Activated T-cell treated with anti-CD3 and anti-CD28 coated beads for 24 hours (primary cell): ENCODE data around the gene FOXP1.

Experiments
- DNase-seq: peaks from one replicate; pipeline ENCODE4 v3.0.0-alpha.2; 2020; ENCODE audit warnings: low read depth

The FOXP1 gene

GRCh38 chr3:71077070-71077469 is 506.5 kb downstream of the FOXP1 start:
- no peak for DNase-seq

DNA sequence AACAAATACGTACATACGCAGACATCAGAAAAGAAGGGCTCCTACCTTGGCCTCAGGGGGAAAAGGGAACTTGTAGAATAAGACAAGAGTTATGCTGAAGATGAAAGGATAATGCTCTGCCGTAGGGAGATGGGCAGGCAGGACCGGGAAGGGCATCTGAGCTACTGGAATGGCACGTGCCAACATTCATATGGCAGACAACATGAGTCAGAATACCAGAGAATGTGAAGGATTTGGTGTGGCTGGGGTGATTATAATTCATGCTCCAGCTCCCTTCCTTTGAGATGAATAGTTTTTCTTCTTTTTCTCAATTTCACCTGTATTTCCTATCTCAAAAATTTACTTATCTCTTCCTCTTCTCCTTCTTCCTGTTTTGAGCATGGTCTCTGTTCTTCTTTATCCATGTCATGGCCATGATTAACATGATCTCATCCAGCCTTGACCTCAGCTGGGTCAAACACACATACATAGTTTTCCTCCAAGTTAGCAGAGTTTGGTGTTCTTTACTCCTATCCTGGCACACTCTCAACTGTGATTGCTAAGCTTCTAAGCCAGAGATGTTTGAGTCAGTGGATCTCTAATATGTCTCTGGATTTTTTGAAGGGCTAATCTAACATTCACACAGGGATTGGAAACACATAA is 507.0 kb downstream of the FOXP1 start:
- DNase-seq, result no peak

DNA sequence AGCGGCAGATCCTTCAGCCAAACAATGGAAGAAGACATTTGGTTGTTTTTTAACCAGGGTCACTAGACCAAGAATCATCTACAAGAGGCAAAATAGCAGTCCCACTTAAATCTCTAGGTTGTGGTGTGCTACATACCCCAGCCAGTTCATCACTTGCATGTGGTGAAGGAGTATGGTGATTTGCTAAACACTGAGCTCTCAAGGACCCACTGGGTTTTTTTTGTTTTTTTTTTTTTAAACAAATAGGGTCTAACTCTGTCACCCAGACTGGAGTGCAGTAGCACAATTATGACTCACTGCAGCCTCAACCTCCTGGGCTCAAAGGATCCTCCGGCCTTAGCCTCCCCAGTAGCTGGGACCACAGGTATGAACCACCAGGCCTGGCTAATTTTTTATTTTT is 508.0 kb downstream of the FOXP1 start:
- DNase-seq, result no peak

DNA sequence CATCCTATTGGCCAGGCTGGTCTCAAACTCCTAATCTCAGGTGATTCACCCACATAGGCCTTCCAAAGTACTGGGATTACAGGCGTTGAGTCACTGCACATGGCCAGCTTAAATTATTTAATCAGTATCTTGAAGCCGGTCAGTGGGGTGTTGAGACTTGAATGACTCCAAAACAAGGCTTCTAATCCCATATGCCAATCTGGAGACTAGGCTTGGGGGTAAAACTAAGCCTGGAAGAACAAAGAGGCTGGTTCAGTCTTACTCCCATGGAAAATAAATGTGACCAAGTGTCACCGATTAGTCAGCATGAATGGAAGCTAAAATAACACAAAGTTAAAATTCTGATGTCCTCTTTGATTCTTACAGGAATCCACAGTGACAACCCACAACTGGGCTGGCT is 509.1 kb downstream of the FOXP1 start:
- no peak for DNase-seq

DNA sequence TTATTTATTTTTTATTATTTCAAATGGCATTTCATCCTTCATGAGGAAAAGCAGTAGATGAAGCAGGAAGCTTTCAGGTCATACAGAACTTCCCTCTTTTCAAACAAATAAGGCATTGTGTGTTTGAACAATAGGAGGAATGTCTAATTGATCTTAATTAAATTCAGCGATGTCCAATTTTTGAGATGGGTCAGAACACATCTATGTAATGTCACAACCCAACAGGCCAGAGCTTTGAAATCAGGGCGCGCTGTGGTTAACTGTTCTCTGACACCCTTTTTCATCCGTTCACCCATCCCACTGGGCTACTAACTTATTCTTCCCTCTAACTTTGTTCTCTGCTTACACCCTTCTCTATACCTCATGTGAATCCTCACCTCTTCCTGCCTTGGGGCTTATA is 510.5 kb downstream of the FOXP1 start:
- no peak for DNase-seq

DNA sequence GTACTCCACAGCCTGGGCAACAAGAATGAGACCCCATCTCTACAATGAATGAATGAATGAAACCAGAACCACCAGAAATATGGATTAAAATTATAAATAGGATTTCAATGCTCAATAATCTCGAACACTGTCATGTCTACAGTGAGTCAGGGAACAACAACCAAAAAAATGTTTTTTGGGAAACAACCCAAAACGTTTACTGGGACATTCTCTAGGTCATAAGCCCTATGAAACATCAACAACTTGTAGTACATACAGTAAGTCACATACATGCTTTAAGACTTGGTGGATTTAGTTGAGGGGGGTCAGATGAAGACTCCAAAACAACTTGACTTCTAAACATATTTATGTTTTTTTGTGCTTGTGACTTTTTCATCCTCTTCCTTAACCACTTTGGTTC is 511.2 kb downstream of the FOXP1 start:
- no peak for DNase-seq

- no peak for DNase-seq
These were observed 512.7 kb downstream of the FOXP1 start for GRCh38 chr3:71070497-71071463.

DNA sequence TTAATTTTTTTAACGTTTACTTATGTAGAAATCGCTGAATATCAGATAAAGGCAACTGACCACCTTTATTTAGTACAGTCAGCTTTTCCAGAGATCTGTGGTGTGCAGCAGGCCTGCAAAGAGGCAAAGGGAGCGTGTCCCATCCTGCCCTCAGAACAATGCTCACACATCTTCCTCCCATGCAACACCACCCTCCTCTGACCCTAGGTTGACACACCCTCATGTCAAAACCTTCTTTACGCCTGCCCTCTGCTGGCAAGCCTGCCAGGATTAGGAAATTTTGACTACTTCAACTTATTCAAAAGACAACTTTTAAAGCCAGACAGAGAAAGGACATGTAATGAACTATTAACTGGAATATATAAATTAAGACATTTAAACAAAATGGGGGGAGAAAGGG is 513.7 kb downstream of the FOXP1 start:
- no peak for DNase-seq

DNA sequence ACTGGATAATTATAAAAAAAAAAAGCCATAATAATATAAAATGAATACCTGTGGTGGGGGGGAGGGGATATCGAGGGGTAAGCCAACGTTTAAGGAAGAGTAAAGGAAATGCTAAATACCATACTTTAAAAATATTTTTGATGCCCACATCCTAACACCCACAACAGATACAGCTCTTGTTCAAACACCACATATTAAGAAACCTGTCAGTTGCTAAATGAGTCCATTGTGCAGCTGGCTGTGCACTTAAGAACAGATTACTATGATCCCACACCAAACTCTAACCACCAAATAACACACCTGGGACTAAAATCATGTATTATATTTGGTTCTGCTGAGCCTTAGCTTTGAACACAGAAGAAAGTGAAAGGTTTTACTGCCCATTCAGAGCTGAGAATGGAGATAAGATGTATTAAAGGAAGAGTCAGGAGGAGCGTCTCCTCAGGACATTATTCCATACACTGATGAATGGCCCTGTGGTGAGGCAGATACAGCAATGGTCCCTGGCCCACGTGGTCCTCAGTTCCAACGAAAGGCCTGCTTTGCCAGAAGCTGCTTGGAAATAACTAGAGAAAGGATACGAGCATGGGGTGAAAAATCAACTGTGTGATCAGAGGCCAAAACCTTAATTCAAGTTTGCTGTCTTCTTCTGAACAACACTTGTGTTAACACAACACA is 515.4 kb downstream of the FOXP1 start:
- no peak for DNase-seq

GRCh38 chr3:71066849-71067261 is 516.7 kb downstream of the FOXP1 start:
- DNase-seq, result no peak

GRCh38 chr3:71066356-71066755 is 517.2 kb downstream of the FOXP1 start:
- no peak for DNase-seq

DNA sequence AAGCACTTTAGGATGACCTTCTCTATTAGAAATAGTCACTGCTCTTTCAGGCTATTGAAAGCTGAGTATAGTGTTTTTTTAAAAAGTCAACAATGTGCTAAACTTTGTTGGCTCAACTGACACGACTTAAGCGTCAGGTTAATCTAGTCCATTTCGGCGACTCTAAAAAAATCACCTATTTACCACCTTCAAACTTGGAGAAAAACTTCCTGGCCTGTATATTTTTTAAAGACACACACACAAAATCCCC is 517.8 kb downstream of the FOXP1 start:
- DNase-seq, result no peak

DNA sequence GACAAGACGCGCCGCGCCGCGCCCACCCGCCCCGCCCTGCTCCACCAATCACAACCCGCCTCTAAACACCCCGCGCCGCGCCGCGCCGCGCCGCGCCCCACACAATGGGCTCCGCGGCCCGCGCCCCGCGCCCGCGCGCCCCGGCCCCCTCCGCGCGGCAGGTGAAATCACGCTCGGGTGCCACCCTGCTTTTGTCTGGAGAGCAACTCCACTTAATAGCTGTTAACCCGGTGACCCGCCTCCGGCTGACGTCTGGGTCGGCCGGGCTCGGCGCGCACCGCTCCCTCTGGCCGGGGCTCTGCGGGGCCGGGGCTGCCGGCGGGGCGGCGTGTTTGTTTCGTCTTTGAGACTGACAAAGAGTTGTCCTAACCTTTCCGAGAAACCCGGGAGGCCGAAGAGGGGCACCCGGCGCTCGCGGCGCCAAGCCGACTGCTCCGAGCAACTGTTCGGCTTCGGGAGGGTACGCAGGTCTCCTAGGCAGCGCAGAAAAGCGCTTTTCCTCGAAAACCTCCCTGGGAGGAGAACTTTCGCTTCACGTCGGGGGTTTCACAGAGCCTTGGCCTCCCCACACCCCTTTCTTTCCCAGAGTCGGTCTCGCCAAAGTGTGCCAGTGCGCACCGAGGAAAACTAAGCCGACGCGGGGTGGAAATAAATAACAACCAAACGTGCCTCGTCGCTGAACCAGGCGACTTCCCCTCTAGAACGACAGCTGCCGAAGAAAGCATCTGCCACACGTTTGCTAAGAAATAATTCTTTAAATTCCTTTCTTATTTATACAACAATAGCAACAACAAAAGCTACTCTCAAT is 518.4 kb downstream of the FOXP1 start:
- no peak for DNase-seq

DNA sequence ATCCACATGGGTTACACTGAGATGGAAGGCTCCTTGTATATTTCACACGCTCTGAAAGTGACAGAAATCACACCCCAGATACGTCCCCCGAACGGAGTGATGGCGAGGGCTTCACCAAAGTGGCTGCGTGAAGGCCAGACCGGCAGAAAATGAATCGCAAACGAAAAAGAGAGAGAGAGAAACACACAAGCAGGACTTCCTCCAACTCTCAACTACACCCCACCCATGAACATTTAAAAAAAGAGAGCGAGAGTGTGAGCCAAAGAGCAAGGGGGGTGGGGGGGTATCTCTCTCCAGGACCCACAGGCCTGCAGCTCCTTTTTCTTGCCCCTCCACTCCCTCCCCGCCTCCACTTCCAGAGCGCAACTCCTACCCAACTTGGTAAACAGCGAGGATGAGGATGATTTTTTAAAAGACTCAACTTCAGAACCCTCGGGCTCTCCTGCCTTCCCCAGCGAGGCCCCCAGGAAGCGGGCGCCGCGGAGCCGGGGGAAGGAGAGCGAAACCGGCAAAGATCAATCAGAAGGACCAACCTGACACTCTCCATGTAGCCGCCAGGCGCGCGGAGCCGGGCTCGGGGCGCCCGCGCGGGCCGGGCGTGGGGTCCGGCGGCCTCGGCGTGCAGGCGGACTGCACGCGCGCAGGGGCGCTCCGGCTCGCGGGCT is 519.1 kb downstream of the FOXP1 start:
- no peak for DNase-seq

DNA sequence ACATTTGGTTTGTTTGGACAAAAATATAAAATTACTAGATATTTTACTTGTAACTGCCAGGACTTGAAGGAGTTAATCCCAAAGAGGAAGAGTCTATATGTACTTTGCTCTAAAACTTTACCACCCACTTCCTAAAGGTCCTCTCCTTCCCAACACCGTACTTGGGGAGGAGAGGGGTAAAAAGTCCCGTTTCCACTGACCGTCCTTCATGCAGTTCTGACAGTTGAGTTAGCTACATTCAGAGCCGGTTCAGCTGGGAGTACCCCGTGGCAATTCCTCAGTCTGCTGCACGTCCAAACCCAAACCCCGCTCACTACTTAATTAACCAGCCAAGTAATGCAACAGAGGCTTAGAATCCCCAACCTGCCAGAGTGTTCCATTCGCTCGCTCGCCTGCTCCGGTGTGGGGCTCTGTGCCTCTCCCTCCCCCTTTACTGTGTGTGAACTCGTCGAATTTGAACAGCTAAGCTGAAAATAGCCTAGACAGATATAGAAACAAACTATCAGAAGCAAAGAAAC is 519.7 kb downstream of the FOXP1 start:
- no peak for DNase-seq

GRCh38 chr3:71062952-71063772 is 520.4 kb downstream of the FOXP1 start:
- no peak for DNase-seq

GRCh38 chr3:71062037-71062932 is 521.2 kb downstream of the FOXP1 start:
- DNase-seq, result no peak

DNA sequence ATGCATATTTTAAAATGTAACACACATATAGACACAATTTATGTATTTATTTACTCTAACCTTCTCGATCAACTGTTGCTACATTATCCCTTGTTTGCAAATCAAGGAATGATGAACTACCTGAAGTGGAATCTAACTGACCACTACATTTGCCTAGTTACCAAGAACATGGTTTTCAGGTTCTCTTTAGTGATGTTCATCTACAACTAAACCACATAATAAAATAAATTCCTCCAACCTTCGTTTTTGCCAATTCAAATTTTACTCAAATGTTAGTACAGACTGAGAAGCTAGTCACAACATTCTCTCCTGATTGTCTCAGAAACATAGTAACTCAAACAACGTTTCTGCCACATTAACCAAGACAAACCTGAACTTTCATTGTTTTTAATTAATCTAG is 521.9 kb downstream of the FOXP1 start:
- DNase-seq, result no peak

- DNase-seq, result no peak
These were observed 522.5 kb downstream of the FOXP1 start for GRCh38 chr3:71061037-71061436.

- no peak for DNase-seq
These were observed 523.0 kb downstream of the FOXP1 start for GRCh38 chr3:71060536-71060935.
